Measurements from ENCODE around the gene GALNTL6. TPM values are rescaled to one million over a fixed set of nuclear protein-coding genes. Genes with fewer than 3 reads are reported as not detected.
"Not testable (repeated sequence)": the region's sequence is repeated elsewhere in the genome, so short reads cannot be mapped to it uniquely, and the experiment has no call there.

Gene GALNTL6
- total and polyA plus RNA-seq, 2 donors from 2014 or later = 0.60 TPM; not detected in 1

DNA sequence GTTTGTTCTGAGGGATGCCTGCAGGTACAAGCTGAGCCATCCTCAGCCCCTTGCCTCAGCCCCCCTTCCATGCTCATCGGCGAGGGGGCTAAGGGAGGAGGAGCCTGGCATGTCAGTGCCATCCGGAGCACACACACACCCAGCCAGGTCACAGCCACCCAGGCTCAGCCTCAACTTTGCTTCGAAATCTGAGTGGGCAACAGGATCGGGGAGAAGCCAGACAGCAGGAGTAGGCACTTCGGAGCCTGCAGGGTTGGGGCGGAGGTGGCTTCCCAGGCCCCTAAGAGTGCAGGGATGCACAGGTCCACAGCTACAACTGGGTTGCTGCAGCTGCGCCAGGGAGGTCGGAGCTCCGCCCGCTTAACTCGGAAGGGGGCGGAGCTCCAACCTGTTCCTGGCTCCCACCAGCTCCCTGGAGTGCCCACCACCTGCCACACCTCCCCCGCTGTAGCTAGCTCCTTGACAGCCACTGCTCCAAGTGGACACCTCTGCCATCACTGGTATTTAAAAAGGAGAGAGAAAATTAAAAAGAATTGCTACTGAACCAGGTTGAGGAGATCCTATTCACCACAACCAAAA is 1162.5 kb downstream of the GALNTL6 start:
- Histone ChIP-seq H3K27me3 (ENCODE audit: control insufficient read depth, insufficient read depth, low read length) (no peaks in the 10 kb centered on the region), H3K9me3 (ENCODE audit: control insufficient read depth in 2 of 3, insufficient read depth in 1 of 3, low read length in 3 of 3) (no peaks in the 10 kb centered on the region), H3K36me3 (ENCODE audit: control insufficient read depth in 2 of 3, insufficient read depth in 3 of 3, low read length in 3 of 3) (no peaks in the 10 kb centered on the region), H3K9ac (ENCODE audit: low read length in 3 of 3) (no peak overlapping the region), H3K4me3 (ENCODE audit: low read length in 3 of 3) (no peak overlapping the region), H3K27ac (ENCODE audit: low read depth in 2 of 2, low read length in 2 of 2) (no peak overlapping the region), H3K4me1 (ENCODE audit: control insufficient read depth in 2 of 3, insufficient read depth in 2 of 3, low read depth in 1 of 3, low read length in 3 of 3) (no peaks in the 10 kb centered on the region)
- intact Hi-C loops (cut with DNase I) = no loop called here
- DNase-seq (no peak), FAIRE-seq (no peak)
- no peak for TF ChIP-seq CTCF (IDR thresholded peaks at IDR 0.05; ENCODE audit: borderline replicate concordance, extremely low read depth, insufficient read depth)

GRCh38 chr4:172977491-172978041 is 1164.4 kb downstream of the GALNTL6 start:
- DNase-seq; H3K4me1 ChIP-seq (ENCODE audit: control insufficient read depth in 2 of 3, insufficient read depth in 2 of 3, low read depth in 1 of 3, low read length in 3 of 3); intact Hi-C loops (cut with DNase I); H3K36me3 ChIP-seq (ENCODE audit: control insufficient read depth in 2 of 3, insufficient read depth in 3 of 3, low read length in 3 of 3); H3K27ac ChIP-seq (ENCODE audit: low read depth in 2 of 2, low read length in 2 of 2); H3K9ac ChIP-seq (ENCODE audit: low read length in 3 of 3); H3K9me3 ChIP-seq (ENCODE audit: control insufficient read depth in 2 of 3, insufficient read depth in 1 of 3, low read length in 3 of 3); H3K27me3 ChIP-seq (ENCODE audit: control insufficient read depth, insufficient read depth, low read length); H3K4me3 ChIP-seq (ENCODE audit: low read length in 3 of 3); FAIRE-seq: not testable (repeated sequence)

DNA sequence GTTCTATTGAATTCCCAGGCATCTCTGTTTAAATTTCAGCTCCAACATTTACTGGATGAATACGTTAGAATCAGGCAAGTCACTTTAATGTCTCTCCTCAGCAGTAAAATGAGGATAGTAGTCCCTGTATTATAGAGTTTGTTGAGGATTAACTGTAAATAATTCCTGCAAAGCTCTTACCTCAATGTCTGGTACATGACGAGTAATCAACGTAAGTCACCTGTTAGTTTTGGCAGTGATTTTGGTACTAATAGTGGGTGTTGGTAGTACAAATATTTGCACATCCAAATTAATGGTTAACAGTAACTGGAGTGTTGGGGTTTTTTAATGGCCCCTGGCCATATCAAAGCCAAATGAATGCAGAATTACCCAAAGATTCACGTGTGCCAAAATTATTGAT is 1165.6 kb downstream of the GALNTL6 start:
- no peak for DNase-seq
- Histone ChIP-seq H3K36me3 (ENCODE audit: control insufficient read depth in 2 of 3, insufficient read depth in 3 of 3, low read length in 3 of 3) (no peaks in the 10 kb centered on the region), H3K9ac (ENCODE audit: low read length in 3 of 3) (no peak overlapping the region), H3K4me1 (ENCODE audit: control insufficient read depth in 2 of 3, insufficient read depth in 2 of 3, low read depth in 1 of 3, low read length in 3 of 3) (no peaks in the 10 kb centered on the region), H3K27ac (ENCODE audit: low read depth in 2 of 2, low read length in 2 of 2) (no peak overlapping the region), H3K9me3 (ENCODE audit: control insufficient read depth in 2 of 3, insufficient read depth in 1 of 3, low read length in 3 of 3) (no peaks in the 10 kb centered on the region), H3K27me3 (ENCODE audit: control insufficient read depth, insufficient read depth, low read length) (no peaks in the 10 kb centered on the region), H3K4me3 (ENCODE audit: low read length in 3 of 3) (no peak overlapping the region)
- FAIRE-seq = no peak
- TF ChIP-seq CTCF (IDR thresholded peaks at IDR 0.05; ENCODE audit: borderline replicate concordance, extremely low read depth, insufficient read depth) = no peak
- intact Hi-C loops (cut with DNase I) = no loop called here

- Histone ChIP-seq H3K4me3 (ENCODE audit: low read length in 3 of 3) (no peak overlapping the region), H3K9ac (ENCODE audit: low read length in 3 of 3) (no peak overlapping the region), H3K36me3 (ENCODE audit: control insufficient read depth in 2 of 3, insufficient read depth in 3 of 3, low read length in 3 of 3) (no peaks in the 10 kb centered on the region), H3K4me1 (ENCODE audit: control insufficient read depth in 2 of 3, insufficient read depth in 2 of 3, low read depth in 1 of 3, low read length in 3 of 3) (no peaks in the 10 kb centered on the region), H3K9me3 (ENCODE audit: control insufficient read depth in 2 of 3, insufficient read depth in 1 of 3, low read length in 3 of 3) (no peaks in the 10 kb centered on the region), H3K27ac (ENCODE audit: low read depth in 2 of 2, low read length in 2 of 2) (no peak overlapping the region), H3K27me3 (ENCODE audit: control insufficient read depth, insufficient read depth, low read length) (no peaks in the 10 kb centered on the region)
- TF ChIP-seq CTCF (IDR thresholded peaks at IDR 0.05; ENCODE audit: borderline replicate concordance, extremely low read depth, insufficient read depth) = no peak
- intact Hi-C loops (cut with DNase I) = no loop called here
- FAIRE-seq (no peak), DNase-seq (no peak)
Observed at GRCh38 chr4:172979332-172979731, 1166.1 kb downstream of the GALNTL6 start.

Measured in kidney (tissue), 14 donors.